ENCODE data around the gene ZC3H10. TPM values are rescaled to one million over a fixed set of nuclear protein-coding genes. Genes with fewer than 3 reads are reported as not detected.
A peak's percentile ranks its signal among the peaks of the same experiment; 100 is the strongest.

ZC3H10 gene
- total and polyA plus RNA-seq, 2 of the 4 experiments (the other 2 are of a cell fraction): 1.5 to 3.6 TPM

DNA sequence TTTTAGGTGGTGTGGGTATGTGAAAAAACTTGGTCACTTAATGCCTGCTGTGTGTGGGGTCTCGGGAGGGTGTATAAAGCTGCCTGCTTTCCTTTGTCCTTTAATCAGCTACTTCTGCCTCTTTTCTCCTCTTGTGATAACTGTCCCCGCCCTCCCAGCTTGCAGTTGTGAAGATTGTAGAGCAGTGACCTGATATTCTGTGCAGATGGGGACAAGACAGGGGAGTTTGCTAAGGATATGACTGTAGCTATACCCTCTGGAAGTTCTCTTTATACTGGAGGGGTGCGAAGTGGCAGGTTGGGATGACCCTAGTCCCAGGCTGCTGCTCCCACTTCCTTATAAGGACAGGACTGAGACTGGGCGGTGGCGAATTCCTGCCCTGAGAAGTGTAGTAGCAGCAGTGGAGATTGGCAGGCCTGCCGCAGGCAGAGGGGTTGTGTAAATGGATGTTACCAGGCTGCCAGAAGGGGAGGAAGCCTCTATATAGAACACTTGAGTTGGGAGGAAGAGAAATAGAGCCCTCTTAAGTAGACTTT, 40.9 kb downstream of the ZC3H10 start:
- Histone ChIP-seq H4K20me1 (ENCODE audit: insufficient read depth, low read length) (peaks cover 57% of the 10 kb centered on the region), H3K9ac (ENCODE audit: low read depth, low read length) (peak overlapping the region; percentile 100), H3K9me1 (ENCODE audit: insufficient read depth, low read length) (peaks cover 3% of the 10 kb centered on the region; the same call in 1 of the 2 replicates), H3K4me1 (ENCODE audit: control insufficient read depth, insufficient read depth, low read length) (peaks cover 15% of the 10 kb centered on the region), H3K14ac (replicated peaks; ENCODE audit: low read depth, low read length) (peak overlapping the region; percentile 98), H2BK5ac (ENCODE audit: low read depth, low read length, poor library complexity, severe bottlenecking) (peak overlapping the region; percentile 91), H3K9me3 (ENCODE audit: control insufficient read depth, insufficient read depth, low read length) (no peaks in the 10 kb centered on the region), H3K27ac (ENCODE audit: insufficient read depth, low read length) (peak overlapping the region; percentile 90), H3K4ac (ENCODE audit: low read depth, low read length) (peak overlapping the region; percentile 97), H2BK120ac (ENCODE audit: low read depth, low read length) (peak overlapping the region; percentile 54), H3K18ac (ENCODE audit: low read depth, low read length) (peak overlapping the region; percentile 81), H3K36me3 (ENCODE audit: control insufficient read depth, insufficient read depth, low read length) (peaks cover 52% of the 10 kb centered on the region), H2AK5ac (ENCODE audit: low read depth, low read length) (peak overlapping the region; percentile 95), H3K4me2 (ENCODE audit: low read depth, low read length) (peak overlapping the region; percentile 98), H2AFZ (replicated peaks; ENCODE audit: low read length, poor library complexity) (no peak overlapping the region), H3K56ac (ENCODE audit: extremely low read depth, insufficient read depth, low read length) (peak overlapping the region; percentile 99), H2BK20ac (ENCODE audit: low read depth, low read length) (no peak overlapping the region), H4K91ac (ENCODE audit: insufficient read depth, low read depth, low read length) (peak overlapping the region; percentile 95), H4K5ac (ENCODE audit: low read depth, low read length) (peak overlapping the region; percentile 85), H2AK9ac (replicated peaks; ENCODE audit: low read depth, low read length, poor library complexity) (peak overlapping the region; percentile 99), H4K8ac (ENCODE audit: low read depth in 2 of 2, low read length in 2 of 2) (peak overlapping the region; percentile 79 to 94), H2BK15ac (ENCODE audit: low read depth, low read length) (peak overlapping the region; percentile 1; the same call in 1 of the 3 replicates), H3K23ac (ENCODE audit: low read depth, low read length) (peak overlapping the region; percentile 99), H3K27me3 (ENCODE audit: control insufficient read depth, insufficient read depth, low read length) (no peaks in the 10 kb centered on the region), H3K4me3 (ENCODE audit: insufficient read depth, low read depth, low read length) (peak overlapping the region; percentile 73), H3K79me1 (ENCODE audit: low read depth in 1 of 2, low read length in 2 of 2) (peaks cover 14 to 65% of the 10 kb centered on the region in 2 experiments)
- TF ChIP-seq RFX5 (IDR thresholded peaks at IDR 0.05; ENCODE audit: low read depth, low read length) (no peak), BHLHE40 (IDR thresholded peaks at IDR 0.05; ENCODE audit: low read depth, low read length) (no peak), RCOR1 (IDR thresholded peaks at IDR 0.05; ENCODE audit: insufficient replicate concordance, low read length) (no peak), MAZ (IDR thresholded peaks at IDR 0.05; ENCODE audit: borderline replicate concordance, low read depth, low read length) (no peak), NFE2L2 (IDR thresholded peaks at IDR 0.05; ENCODE audit: low read depth, low read length) (no peak), CHD1 (IDR thresholded peaks at IDR 0.05; ENCODE audit: low read depth, low read length) (no peak), CEBPB (IDR thresholded peaks at IDR 0.05; ENCODE audit: low read depth, low read length) (no peak), SMC3 (IDR thresholded peaks at IDR 0.05; ENCODE audit: low read depth, low read length) (no peak)
- TF ChIP-seq, protein P1, sequence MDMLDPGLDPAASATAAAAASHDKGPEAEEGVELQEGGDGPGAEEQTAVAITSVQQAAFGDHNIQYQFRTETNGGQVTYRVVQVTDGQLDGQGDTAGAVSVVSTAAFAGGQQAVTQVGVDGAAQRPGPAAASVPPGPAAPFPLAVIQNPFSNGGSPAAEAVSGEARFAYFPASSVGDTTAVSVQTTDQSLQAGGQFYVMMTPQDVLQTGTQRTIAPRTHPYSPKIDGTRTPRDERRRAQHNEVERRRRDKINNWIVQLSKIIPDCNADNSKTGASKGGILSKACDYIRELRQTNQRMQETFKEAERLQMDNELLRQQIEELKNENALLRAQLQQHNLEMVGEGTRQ (IDR thresholded peaks at IDR 0.05; ENCODE audit: low read depth, low read length): no peak
- dilution Hi-C loops (cut with HindIII; ENCODE audit: low sequenced_read_pairs, unreplicated experiment): no loop called here
- WGBS, 2 experiments (ENCODE audit: extremely low coverage in 2 of 2, insufficient read length in 1 of 2): 0% methylated on average over 3 of the region's 6 CpGs; no CpG with 5 or more reads in 1 of the 2 experiments
- BruUV-seq (replicated peaks): no TSS peak
- intact Hi-C loops (cut with micrococcal nuclease): loop anchor here (2.0 kb wide), 3 partner anchors 32 to 62 kb away; partner anchors contain the start of genes RNF41 and ZC3H10
- peak; percentile 47 for ATAC-seq (ENCODE audit: low read depth)
- ChIA-PET POLR2A (ENCODE audit: unreplicated experiment) (interaction anchor here (1.6 kb wide), 1 partner anchor 31 kb away, joined by 8 read pairs; the partner anchor contains the start of gene ESYT1), CTCF (no interaction called here)
- in situ Hi-C loops (cut with MboI; ENCODE audit: low sequenced_read_pairs): no loop called here
- peak; percentile 58 for DNase-seq

Measured in IMR-90 (cell line).